SK-N-SH (cell line): ENCODE results near the gene KTN1. TPM values are rescaled to one million over a fixed set of nuclear protein-coding genes. Genes with fewer than 3 reads are reported as not detected.

Source experiments
- CTCF ChIA-PET: fragments of 300-600, 350-600 bp; formaldehyde crosslinking; extraction: SDS; loops from one replicate; lab custom pipeline; 2021; lab: Yijun Ruan, JAX
- POLR2A ChIA-PET: fragments of 350-600 bp; sonication (Branson Sonifier 250); formaldehyde crosslinking; extraction: SDS; loops from one replicate; lab custom pipeline; 2020; ENCODE audit warnings: antibody characterized with exemption, inconsistent platforms; lab: Yijun Ruan, JAX
- DNase-seq: peaks from one replicate; pipeline ENCODE4 v3.0.0; 2012
- H2AFZ ChIP-seq: fragments of 200-600 bp; sonication (generic); 2 replicates; pipeline ENCODE4 v1.8.1; 2016; ENCODE audit warnings: antibody characterized with exemption, mild to moderate bottlenecking, low read depth
- H3F3A ChIP-seq: fragments of 200-600 bp; sonication (generic); replicated peaks from 2 replicates; pipeline ENCODE3; 2016; ENCODE audit warnings: antibody characterized with exemption, mild to moderate bottlenecking; ENCODE audit not compliant: insufficient read depth
- H3K27ac ChIP-seq, 2 experiments: fragments of 200-500 bp in 1 of 2; fragments of 200-600 bp in 1 of 2; sonication (Bioruptor generic) in 1 of 2; sonication (generic), shearing (Covaris generic) in 1 of 2; 2 replicates each; pipeline versions ENCODE4 v1.5.1 to v1.6.1; 2014 to 2016; ENCODE audit warnings: low read depth in 2 of 2, inconsistent platforms in 1 of 2, low read length in 1 of 2, mild to moderate bottlenecking in 1 of 2, mixed read lengths in 1 of 2
- H3K27me3 ChIP-seq: fragments of 200-600 bp; sonication (generic), shearing (Covaris generic); 2 replicates; pipeline ENCODE4 v1.6.1; 2016; ENCODE audit warnings: mixed run types; ENCODE audit not compliant: insufficient read depth
- H3K36me3 ChIP-seq, 2 experiments: fragments of 200-500 bp in 1 of 2; fragments of 200-600 bp in 1 of 2; sonication (Bioruptor generic) in 1 of 2; sonication (generic) in 1 of 2; replicated peaks in 1 of 2; 2 replicates each; pipeline versions ENCODE3 to v1.5.1; 2014 to 2016; ENCODE audit warnings: low read length in 1 of 2, mild to moderate bottlenecking in 1 of 2; ENCODE audit not compliant: insufficient read depth in 2 of 2, control insufficient read depth in 1 of 2
- H3K4me1 ChIP-seq, 2 experiments: fragments of 200-500 bp in 1 of 2; fragments of 200-600 bp in 1 of 2; sonication (Bioruptor generic) in 1 of 2; sonication (generic), shearing (Covaris generic) in 1 of 2; 2 replicates each; pipeline versions ENCODE4 v1.5.1 to v1.6.1; 2014 to 2016; ENCODE audit warnings: low read depth in 1 of 2, low read length in 1 of 2, mixed run types in 1 of 2; ENCODE audit not compliant: insufficient read depth in 2 of 2, control insufficient read depth in 1 of 2
- H3K4me2 ChIP-seq: fragments of 200-600 bp; sonication (generic), shearing (Covaris generic); 2 replicates; pipeline ENCODE4 v1.6.1; 2017; ENCODE audit warnings: mixed run types
- H3K4me3 ChIP-seq, 2 experiments: fragments of 200-500 bp in 1 of 2; fragments of 200-600 bp in 1 of 2; sonication (Bioruptor generic) in 1 of 2; sonication (generic), shearing (Covaris generic) in 1 of 2; 2 replicates each; pipeline versions ENCODE4 v1.5.1 to v1.8.1; 2014 to 2016; ENCODE audit warnings: low read depth in 2 of 2, inconsistent platforms in 1 of 2, low read length in 1 of 2, mild to moderate bottlenecking in 1 of 2, mixed read lengths in 1 of 2, moderate library complexity in 1 of 2
- H3K79me2 ChIP-seq: fragments of 200-600 bp; sonication (generic); 2 replicates; pipeline ENCODE4 v1.8.1; 2017; ENCODE audit warnings: mild to moderate bottlenecking; ENCODE audit not compliant: insufficient read depth
- H3K9ac ChIP-seq: fragments of 200-600 bp; sonication (generic); 2 replicates; pipeline ENCODE4 v1.6.1; 2017; ENCODE audit warnings: mixed run types
- H3K9me2 ChIP-seq: fragments of 200-600 bp; sonication (generic); 2 replicates; pipeline ENCODE4 v1.6.1; 2017; ENCODE audit warnings: mixed run types
- H3K9me3 ChIP-seq: fragments of 200-600 bp; sonication (generic); 2 replicates; pipeline ENCODE4 v1.6.1; 2017; ENCODE audit warnings: mixed run types, mild to moderate bottlenecking, moderate library complexity
- H4K20me1 ChIP-seq: fragments of 200-600 bp; sonication (generic); 2 replicates; pipeline ENCODE4 v1.6.1; 2017; ENCODE audit warnings: mild to moderate bottlenecking, mixed run types; ENCODE audit not compliant: insufficient read depth
- EZH2phosphoT487 ChIP-seq: fragments of 200-600 bp; sonication (generic); IDR thresholded peaks from 2 replicates; pipeline ENCODE4 v1.6.1; 2017; ENCODE audit warnings: low read depth, mixed run types, mild to moderate bottlenecking, antibody characterized with exemption, moderate library complexity, borderline replicate concordance
- FOSL2 ChIP-seq: IDR thresholded peaks from 2 replicates; pipeline ENCODE4 v1.4.0; 2012; ENCODE audit warnings: low read depth, mild to moderate bottlenecking, moderate library complexity, borderline replicate concordance
- GABPA ChIP-seq: IDR thresholded peaks from 2 replicates; pipeline ENCODE4 v1.4.0; 2012; ENCODE audit warnings: low read depth, mild to moderate bottlenecking
- MAX ChIP-seq: IDR thresholded peaks from 2 replicates; pipeline ENCODE4 v1.4.0; 2012; ENCODE audit warnings: low read depth
- MXI1 ChIP-seq: IDR thresholded peaks from 2 replicates; pipeline ENCODE4 v1.6.1; 2012; ENCODE audit warnings: mild to moderate bottlenecking, low read depth, low read length, improper control_type of control experiment
- SIN3A ChIP-seq: IDR thresholded peaks from 2 replicates; pipeline ENCODE4 v1.6.1; 2012; ENCODE audit warnings: low read depth, mild to moderate bottlenecking, low read length, moderate library complexity, borderline replicate concordance
- WGBS: methylation state at CpG from one replicate; pipeline ENCODE4 v1.1.6; 2017; ENCODE audit warnings: low lambda C conversion rate; 5-methylcytosine and 5-hydroxymethylcytosine counted together
- polyA plus RNA-seq, 3 experiments: library from polyadenylated mRNA; depleted of rRNA; stranded (reverse); fragments of >200 nt; gene quantifications; 2 replicates each; pipeline ENCODE4 v1.2.3, GENCODE V29; 2012

Gene KTN1
- polyA plus RNA-seq, 1 of the 3 experiments (the other 2 are of a cell fraction): 39.5 TPM

- H4K20me1 ChIP-seq: peaks cover 51% of the 10 kb centered on the region
- H3K9me2 ChIP-seq: no peaks in the 10 kb centered on the region
- 5% methylated on average over 10 of the region's 84 CpGs for WGBS
- H3F3A ChIP-seq: peaks cover 10% of the 10 kb centered on the region
- peaks cover 3 to 4% of the 10 kb centered on the region in 2 experiments for H3K36me3 ChIP-seq
- no peaks in the 10 kb centered on the region for H3K9me3 ChIP-seq
- DNase-seq: peak; percentile 79
- H2AFZ ChIP-seq: peak overlapping the region; percentile 51; the same call in 1 of the 2 replicates
- H3K27me3 ChIP-seq: no peaks in the 10 kb centered on the region
- H3K79me2 ChIP-seq: peaks cover 72% of the 10 kb centered on the region
- peak overlapping the region; percentile 91 for H3K4me2 ChIP-seq
- H3K9ac ChIP-seq: peak overlapping the region; percentile 93
- peak overlapping the region; percentile 79 to 87 for H3K27ac ChIP-seq
- POLR2A ChIA-PET: interaction anchor here (0.5 to 1.3 kb wide), 3 partner anchors 126 to 169 kb away, joined by 3 read pairs; partner anchors contain the start of gene ATG14
- TF ChIP-seq MAX (0 out of 2 replicates have a peak, but pooled peaks have one; percentile 35), GABPA (no peak), SIN3A (peak; percentile 36; the same call in 1 of the 2 replicates), MXI1 (peak; percentile 59; the same call in 1 of the 2 replicates)
- CTCF ChIA-PET: interaction anchor here (0.9 to 1.7 kb wide), 3 partner anchors 16 to 134 kb away, joined by 3 to 7 read pairs (median 3); no protein-coding TSS in a partner anchor
- H3K4me3 ChIP-seq: peak overlapping the region; percentile 89 to 94
- H3K4me1 ChIP-seq: peaks cover 21 to 42% of the 10 kb centered on the region in 2 experiments
Observed at GRCh38 chr14:55580470-55581341, 699 bp downstream of the KTN1 start.

- Histone ChIP-seq H3K27ac (peak overlapping the region; percentile 79 to 87), H3K79me2 (peaks cover 78% of the 10 kb centered on the region), H3K27me3 (no peaks in the 10 kb centered on the region), H3F3A (peaks cover 12% of the 10 kb centered on the region), H3K9me2 (no peaks in the 10 kb centered on the region), H3K36me3 (peaks cover 3% of the 10 kb centered on the region in 2 experiments), H3K4me3 (peak overlapping the region; percentile 89 to 94), H3K9me3 (no peaks in the 10 kb centered on the region), H3K9ac (peak overlapping the region; percentile 93), H4K20me1 (peaks cover 57% of the 10 kb centered on the region), H2AFZ (no peak overlapping the region), H3K4me2 (peak overlapping the region; percentile 91), H3K4me1 (peaks cover 23 to 48% of the 10 kb centered on the region in 2 experiments)
- ChIA-PET CTCF (interaction anchor here (0.6 to 1.7 kb wide), 5 partner anchors 15 to 135 kb away, joined by 3 to 7 read pairs (median 3); no protein-coding TSS in a partner anchor), POLR2A (interaction anchor here (0.6 to 1.3 kb wide), 2 partner anchors 127 to 130 kb away, joined by 3 read pairs; no protein-coding TSS in a partner anchor)
- TF ChIP-seq MAX (0 out of 2 replicates have a peak, but pooled peaks have one; percentile 9), FOSL2 (no peak)
- 18% methylated on average over 6 of the region's 6 CpGs for WGBS
- no peak for DNase-seq
Observed at GRCh38 chr14:55581342-55581771, 1.4 kb downstream of the KTN1 start.

GRCh38 chr14:55582746-55583145 is 2.7 kb downstream of the KTN1 start:
- no peak overlapping the region; a peak in 2 of 4 replicates for H3K27ac ChIP-seq
- peaks cover 8% of the 10 kb centered on the region for H3F3A ChIP-seq
- no peaks in the 10 kb centered on the region for H3K9me3 ChIP-seq
- H3K4me1 ChIP-seq: peaks cover 23 to 58% of the 10 kb centered on the region in 2 experiments
- peak overlapping the region; percentile 91; the same call in 1 of the 2 replicates for H3K4me2 ChIP-seq
- ChIA-PET POLR2A (no interaction called here), CTCF (interaction anchor here (2.4 kb wide), 1 partner anchor 136 kb away, joined by 9 read pairs; no protein-coding TSS in a partner anchor)
- H3K4me3 ChIP-seq: no peak overlapping the region
- no peak overlapping the region for H3K9ac ChIP-seq
- 91% methylated on average over 2 of the region's 2 CpGs for WGBS
- no peak overlapping the region for H2AFZ ChIP-seq
- H3K79me2 ChIP-seq: peaks cover 92% of the 10 kb centered on the region
- peaks cover 71% of the 10 kb centered on the region for H4K20me1 ChIP-seq
- no peaks in the 10 kb centered on the region for H3K9me2 ChIP-seq
- H3K27me3 ChIP-seq: no peaks in the 10 kb centered on the region
- DNase-seq: no peak
- peaks cover 0 to 3% of the 10 kb centered on the region in 2 experiments for H3K36me3 ChIP-seq
- no peak for TF ChIP-seq EZH2phosphoT487
